Measurements from ENCODE around the gene C16orf54. TPM values are rescaled to one million over a fixed set of nuclear protein-coding genes. Genes with fewer than 3 reads are reported as not detected.
"Not testable (repeated sequence)": the region's sequence is repeated elsewhere in the genome, so short reads cannot be mapped to it uniquely, and the experiment has no call there.

Gene C16orf54
- total RNA-seq, 1 experiment from 2014 or later: not detected

DNA sequence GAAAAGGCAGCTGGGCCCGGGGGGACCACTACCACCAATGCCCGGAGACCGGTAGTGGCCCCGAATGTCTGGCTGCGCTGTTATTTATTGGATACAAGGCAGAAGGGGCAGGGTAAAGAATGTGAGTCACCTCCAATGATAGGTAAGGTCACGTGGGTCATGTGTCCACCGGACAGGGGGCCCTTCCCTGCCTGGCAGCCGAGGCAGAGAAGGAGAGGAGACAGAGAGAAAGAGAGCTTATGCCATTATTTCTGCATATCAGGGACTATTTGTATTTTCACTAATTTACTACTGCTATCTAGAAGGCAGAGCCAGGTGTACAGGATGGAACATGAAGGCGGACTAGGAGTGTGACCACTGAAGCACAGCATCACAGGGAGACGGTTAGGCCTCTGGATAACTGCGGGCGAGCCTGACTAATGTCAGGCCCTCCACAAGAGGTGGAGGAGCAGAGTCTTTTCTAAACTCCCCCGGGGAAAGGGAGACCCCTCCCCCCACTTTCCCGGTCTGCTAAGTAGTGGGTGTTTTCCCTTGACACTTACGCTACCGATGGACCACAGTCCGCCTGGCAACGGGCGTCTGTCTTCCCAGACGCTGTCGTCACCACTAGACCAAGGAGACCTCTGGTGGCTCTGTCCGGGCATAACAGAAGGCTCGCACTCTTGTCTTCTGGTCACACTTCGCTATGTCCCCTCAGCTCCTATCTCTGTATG is 24.5 kb downstream of the C16orf54 start:
- peak; percentile 72 for DNase-seq (ENCODE audit: low read depth)
- in situ Hi-C loops (cut with HindIII; ENCODE audit: low pct_unique_long_range_greater_than_20kb, low sequenced_read_pairs): not testable (repeated sequence)

DNA sequence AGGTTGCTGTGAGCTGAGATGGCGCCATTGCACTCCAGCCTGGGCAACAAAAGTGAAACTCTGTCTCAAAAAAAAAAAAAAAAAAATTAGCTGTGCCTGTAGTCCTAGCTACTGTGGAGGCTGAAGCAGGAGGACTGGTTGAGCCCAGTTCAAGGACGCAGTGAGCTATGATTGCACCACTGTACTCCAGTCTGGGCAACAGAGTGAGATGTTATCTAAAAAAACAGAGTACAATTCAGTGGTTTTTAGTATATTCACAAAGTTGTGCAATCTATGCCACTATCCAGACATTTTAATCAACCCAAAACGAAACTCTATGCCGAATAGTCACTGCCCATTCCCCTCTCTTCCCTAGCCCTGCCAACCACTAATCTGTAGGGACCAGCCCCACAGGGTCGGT is 25.1 kb downstream of the C16orf54 start:
- DNase-seq (ENCODE audit: low read depth): no peak
- in situ Hi-C loops (cut with HindIII; ENCODE audit: low pct_unique_long_range_greater_than_20kb, low sequenced_read_pairs): no loop called here

- in situ Hi-C loops (cut with HindIII; ENCODE audit: low pct_unique_long_range_greater_than_20kb, low sequenced_read_pairs): no loop called here
- no peak for DNase-seq (ENCODE audit: low read depth)
Observed at GRCh38 chr16:29719063-29719462, 26.7 kb downstream of the C16orf54 start.

DNA sequence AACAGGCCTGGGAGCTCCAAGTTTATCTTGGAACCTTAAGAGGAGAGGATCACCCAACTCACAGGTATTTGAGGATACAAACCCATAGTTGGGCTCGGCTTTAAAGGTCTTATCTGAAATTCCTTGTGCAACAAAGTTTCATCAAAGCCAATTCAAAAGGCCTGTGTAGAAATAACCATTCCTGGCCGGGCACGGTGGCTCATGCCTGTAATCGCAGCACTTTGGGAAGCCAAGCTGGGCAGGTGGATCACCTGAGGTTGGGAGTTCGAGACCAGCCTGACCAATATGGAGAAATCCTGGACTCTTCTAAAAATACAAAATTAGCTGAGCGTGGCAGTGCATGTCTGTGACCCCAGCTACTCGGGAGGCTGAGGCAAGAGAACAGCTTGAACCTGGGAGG is 28.7 kb downstream of the C16orf54 start:
- no peak for DNase-seq (ENCODE audit: low read depth)
- in situ Hi-C loops (cut with HindIII; ENCODE audit: low pct_unique_long_range_greater_than_20kb, low sequenced_read_pairs): no loop called here

GRCh38 chr16:29714972-29715371 is 30.8 kb downstream of the C16orf54 start:
- DNase-seq (ENCODE audit: low read depth): no peak
- in situ Hi-C loops (cut with HindIII; ENCODE audit: low pct_unique_long_range_greater_than_20kb, low sequenced_read_pairs): no loop called here

DNA sequence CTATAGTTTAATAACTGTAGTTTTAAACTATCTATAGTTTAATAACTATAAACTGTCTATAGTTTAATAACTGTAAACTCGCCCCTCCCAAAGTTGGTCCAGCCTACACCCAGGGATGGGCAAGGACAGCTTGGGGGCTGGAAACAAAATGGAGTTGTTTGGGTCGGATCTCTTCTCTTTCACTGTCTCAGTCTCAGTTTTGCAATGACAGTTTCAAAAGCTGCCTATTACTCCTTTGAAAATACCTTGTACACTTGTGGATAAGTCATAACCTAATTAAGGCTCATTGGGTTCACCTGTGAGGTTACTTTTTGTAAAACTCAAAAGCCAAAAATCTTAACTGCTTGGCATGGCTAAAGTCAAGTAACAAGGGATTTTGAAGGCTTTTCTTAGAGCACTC is 31.4 kb downstream of the C16orf54 start:
- in situ Hi-C loops (cut with HindIII; ENCODE audit: low pct_unique_long_range_greater_than_20kb, low sequenced_read_pairs): no loop called here
- no peak for DNase-seq (ENCODE audit: low read depth)

- no peak for DNase-seq (ENCODE audit: low read depth)
- in situ Hi-C loops (cut with HindIII; ENCODE audit: low pct_unique_long_range_greater_than_20kb, low sequenced_read_pairs): no loop called here
Observed at GRCh38 chr16:29712809-29713208, 33.0 kb downstream of the C16orf54 start.

DNA sequence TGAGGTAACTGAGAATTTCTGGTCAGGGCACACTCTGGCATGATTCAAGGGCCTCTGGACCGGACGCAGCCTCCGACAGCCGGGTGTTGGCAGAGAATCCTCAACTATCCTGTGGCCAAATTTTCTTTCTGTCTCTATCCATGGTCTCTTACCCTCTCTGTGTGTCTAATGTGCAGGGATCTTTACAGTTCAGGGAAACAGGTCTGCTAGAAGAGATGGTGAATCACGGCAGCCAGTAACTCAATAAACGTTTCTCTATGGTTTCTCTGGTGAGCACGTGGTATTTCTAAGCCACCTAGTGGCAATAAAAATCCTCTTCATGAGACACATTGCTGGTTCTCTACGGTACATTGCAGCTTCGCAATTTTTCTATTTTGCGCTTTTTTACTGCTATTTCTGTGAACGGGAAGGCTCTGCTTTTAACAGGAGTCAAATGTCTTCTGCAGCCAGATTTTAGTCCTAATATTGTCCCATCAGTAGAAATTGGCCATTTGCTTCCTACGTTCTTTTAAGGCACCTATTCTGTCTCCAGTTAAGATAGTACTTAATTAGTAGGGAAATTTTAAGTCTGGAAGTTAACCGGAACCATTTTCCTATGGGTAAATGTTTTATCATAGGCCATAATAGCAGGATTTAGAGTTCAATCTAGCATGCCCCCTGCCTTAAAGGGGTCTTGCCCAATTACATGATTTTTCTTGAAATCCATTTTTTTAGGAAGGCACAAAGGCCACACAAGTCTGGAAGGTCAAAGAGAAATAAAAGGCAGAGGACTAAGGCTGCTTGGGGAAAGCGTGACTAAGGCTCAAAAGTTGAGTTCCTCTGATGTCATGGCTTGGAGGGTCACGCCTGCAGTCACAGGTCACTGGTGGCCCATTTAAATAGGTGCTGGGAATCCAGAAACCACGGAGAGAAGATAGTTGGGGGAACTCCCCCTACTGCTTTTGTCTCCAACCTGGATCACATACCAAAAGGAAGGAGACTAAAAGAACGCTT is 35.3 kb downstream of the C16orf54 start:
- in situ Hi-C loops (cut with HindIII; ENCODE audit: low pct_unique_long_range_greater_than_20kb, low sequenced_read_pairs): no loop called here
- peak; percentile 64 for DNase-seq (ENCODE audit: low read depth)

- DNase-seq (ENCODE audit: low read depth); in situ Hi-C loops (cut with HindIII; ENCODE audit: low pct_unique_long_range_greater_than_20kb, low sequenced_read_pairs): not testable (repeated sequence)
Observed at GRCh38 chr16:29709657-29710056, 36.1 kb downstream of the C16orf54 start.

DNA sequence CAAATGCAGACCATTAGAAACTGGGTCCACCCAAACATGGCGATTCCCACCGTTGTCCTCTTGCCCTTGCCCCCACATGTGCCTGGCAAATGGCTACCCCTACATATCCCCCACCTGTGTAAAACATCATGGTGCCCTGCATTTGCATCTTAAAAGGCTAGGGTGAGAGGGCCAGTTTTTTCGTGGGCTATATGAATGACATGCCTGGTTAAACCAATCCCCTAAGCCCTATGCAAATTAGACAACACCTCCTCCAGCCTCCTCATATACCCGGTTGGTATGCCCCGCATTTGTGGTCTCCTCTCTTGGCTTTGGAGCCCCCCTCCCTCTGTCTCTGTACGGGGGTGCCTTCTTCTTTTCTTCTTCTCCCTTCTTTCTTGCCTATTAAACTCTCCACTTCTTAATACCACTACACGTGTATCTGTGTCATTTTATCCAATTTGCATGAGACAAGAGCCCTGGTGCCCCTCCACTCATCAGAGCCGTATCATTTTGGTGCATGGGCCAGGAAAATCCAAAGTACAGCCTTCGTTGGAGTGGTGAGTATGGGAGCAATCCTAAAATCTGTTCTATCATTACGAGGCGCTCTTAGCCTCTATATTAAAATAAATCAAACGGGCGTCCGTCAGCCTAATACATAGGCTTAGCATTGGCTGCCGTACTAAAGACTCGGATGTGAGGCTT is 36.7 kb downstream of the C16orf54 start:
- in situ Hi-C loops (cut with HindIII; ENCODE audit: low pct_unique_long_range_greater_than_20kb, low sequenced_read_pairs): no loop called here

DNA sequence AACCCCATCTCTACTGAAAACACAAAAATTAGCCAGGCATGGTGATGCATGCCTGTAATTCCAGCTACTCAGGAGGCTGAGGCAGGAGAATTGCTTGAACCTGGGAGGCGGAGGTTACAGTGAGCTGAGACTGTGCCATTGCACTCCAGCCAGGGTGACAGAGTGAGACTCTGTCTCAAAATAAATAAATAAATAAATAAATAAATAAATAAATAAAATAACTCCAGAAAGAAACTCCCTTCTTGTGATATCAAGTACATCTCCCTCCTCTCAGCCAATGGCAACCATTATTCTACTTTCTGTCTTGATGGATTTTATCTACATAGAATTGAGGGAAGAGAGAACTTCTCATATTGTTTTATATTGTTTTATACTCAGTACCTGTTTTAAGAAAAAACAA is 38.6 kb downstream of the C16orf54 start:
- DNase-seq (ENCODE audit: low read depth); in situ Hi-C loops (cut with HindIII; ENCODE audit: low pct_unique_long_range_greater_than_20kb, low sequenced_read_pairs): not testable (repeated sequence)

More for the DNA sequence above, 36.7 kb downstream of the C16orf54 start:
- no peak for DNase-seq (ENCODE audit: low read depth)

DNA sequence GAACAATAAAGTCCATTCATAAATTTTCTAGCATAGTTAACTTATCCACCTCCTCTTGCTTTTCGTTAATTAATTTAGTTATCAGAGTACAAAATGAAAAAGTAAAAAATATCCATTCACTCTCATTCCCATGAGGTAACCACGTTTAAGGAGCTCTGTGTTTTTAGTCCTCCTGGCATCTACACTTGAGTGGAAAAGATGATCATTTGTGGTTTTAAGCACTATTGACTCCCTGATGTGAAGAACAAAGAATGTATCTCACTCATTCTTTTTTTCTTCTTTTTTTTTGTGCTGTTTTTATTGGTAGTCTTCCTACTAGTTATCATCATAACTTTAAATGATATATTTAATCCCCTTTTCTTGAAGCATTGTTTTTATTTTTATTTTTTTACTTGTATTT is 40.8 kb downstream of the C16orf54 start:
- in situ Hi-C loops (cut with HindIII; ENCODE audit: low pct_unique_long_range_greater_than_20kb, low sequenced_read_pairs): no loop called here
- peak; percentile 32 for DNase-seq (ENCODE audit: low read depth)

DNA sequence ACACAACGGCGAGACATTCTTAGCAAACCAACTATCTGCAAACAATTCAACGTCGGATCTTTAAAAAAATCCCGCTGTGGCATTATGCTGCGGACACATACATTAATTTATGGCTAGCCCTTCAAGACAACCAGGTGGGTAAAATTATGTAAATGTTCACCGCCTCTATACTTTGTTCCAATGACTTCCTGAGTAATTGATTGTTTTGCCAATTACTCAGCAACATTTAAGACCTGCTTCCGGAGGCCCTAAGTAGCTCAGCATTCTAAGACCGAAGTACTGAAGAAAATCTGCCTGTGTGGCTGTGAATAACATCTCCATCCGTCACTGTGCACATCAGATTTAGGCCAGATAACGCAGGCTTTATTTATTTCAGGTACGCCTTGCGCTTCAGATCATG is 43.5 kb downstream of the C16orf54 start:
- in situ Hi-C loops (cut with HindIII; ENCODE audit: low pct_unique_long_range_greater_than_20kb, low sequenced_read_pairs): no loop called here
- no peak for DNase-seq (ENCODE audit: low read depth)

DNA sequence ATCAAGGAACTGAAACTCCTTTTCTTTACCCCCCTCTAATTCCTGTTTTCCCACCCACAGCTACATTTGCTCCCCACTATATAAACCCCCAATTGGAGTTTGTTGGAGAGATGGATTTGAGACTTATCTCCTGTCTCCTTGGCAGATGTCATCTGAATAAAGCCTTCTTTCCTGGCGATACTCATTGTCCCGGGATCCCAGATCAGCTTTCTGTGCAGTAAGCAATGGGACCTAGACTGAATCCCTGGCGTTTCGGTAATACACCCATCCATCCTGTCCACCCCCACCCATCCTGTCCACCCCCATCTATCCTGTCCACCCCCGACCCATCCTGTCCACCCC is 44.6 kb downstream of the C16orf54 start:
- DNase-seq (ENCODE audit: low read depth): no peak
- in situ Hi-C loops (cut with HindIII; ENCODE audit: low pct_unique_long_range_greater_than_20kb, low sequenced_read_pairs): no loop called here

GRCh38 chr16:29700253-29700987 is 45.4 kb downstream of the C16orf54 start:
- peak; percentile 71 for DNase-seq (ENCODE audit: low read depth)
- in situ Hi-C loops (cut with HindIII; ENCODE audit: low pct_unique_long_range_greater_than_20kb, low sequenced_read_pairs): no loop called here

DNA sequence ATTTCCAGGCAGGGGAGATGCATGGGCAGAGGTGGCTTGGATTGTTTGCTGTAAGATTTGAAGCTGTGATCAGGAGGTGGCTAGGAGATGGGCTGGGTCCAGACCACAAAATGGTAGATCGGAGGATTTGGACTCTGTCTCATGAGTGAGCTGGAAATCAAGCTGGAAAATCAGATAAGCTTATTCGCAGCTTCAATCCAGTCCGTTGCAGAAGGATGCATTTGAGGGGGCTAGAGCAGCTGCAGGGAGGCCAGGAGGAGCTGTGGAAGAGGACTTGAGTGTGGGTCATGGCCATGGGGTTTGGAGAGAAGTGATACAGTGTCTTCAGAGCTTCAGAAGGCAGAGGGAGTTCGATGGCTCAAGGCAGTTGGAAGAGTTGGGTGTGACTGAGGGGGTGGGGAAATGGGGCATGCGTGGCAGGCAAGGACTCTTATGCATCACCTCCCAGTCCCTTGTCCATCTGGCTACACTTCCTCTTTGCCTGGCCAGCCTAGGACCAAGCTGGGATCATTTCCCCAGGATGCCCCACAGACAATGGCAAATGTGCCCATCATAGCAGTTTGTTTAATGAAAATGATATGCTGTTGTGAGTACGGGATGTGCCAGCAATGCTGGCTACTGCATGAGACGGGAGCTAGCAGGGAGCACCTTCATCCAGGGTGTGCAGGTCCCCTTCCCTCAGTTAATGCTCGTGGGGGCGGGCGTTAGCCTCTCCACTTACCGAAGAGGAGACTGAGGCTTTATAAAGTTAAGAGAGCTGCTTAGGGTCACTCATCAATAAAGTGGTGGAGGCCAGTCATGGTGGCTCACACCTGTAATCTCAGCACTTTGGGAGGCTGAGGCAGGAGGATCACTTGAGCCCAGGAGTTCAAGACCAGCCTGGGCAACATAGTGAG is 46.2 kb downstream of the C16orf54 start:
- DNase-seq (ENCODE audit: low read depth): no peak
- in situ Hi-C loops (cut with HindIII; ENCODE audit: low pct_unique_long_range_greater_than_20kb, low sequenced_read_pairs): no loop called here

Measured in Caki2 (cell line).